HUES64 (cell line): Measurements from ENCODE around the gene ARHGAP6. TPM values are rescaled to one million over a fixed set of nuclear protein-coding genes. Genes with fewer than 3 reads are reported as not detected.

Experiments used
- H3K27ac ChIP-seq: 2 replicates; pipeline ENCODE4 v1.7.0; 2013; ENCODE audit warnings: low read depth, low read length, inconsistent platforms
- H3K27me3 ChIP-seq: 2 replicates; pipeline ENCODE4 v1.6.1; 2013; ENCODE audit warnings: mild to moderate bottlenecking, low read length; ENCODE audit not compliant: insufficient read depth
- H3K36me3 ChIP-seq: 2 replicates; pipeline ENCODE4 v1.6.1; 2013; ENCODE audit warnings: mild to moderate bottlenecking, low read length; ENCODE audit not compliant: insufficient read depth
- H3K4me1 ChIP-seq: 2 replicates; pipeline ENCODE4 v1.6.1; 2013; ENCODE audit warnings: mild to moderate bottlenecking, low read length, moderate library complexity; ENCODE audit not compliant: insufficient read depth
- H3K4me3 ChIP-seq: 2 replicates; pipeline ENCODE4 v1.5.1; 2013; ENCODE audit warnings: mild to moderate bottlenecking, low read length, moderate library complexity
- H3K9ac ChIP-seq: 2 replicates; pipeline ENCODE4 v1.6.1; 2013; ENCODE audit warnings: mild to moderate bottlenecking, low read depth, low read length
- H3K9me3 ChIP-seq: 2 replicates; pipeline ENCODE4 v1.6.1; 2013; ENCODE audit warnings: low read depth, low read length; ENCODE audit not compliant: insufficient read depth
- WGBS: fragments of 150-250, 120-280 bp; methylation state at CpG from one replicate; pipeline ENCODE4 v1.1.7; 2013; ENCODE audit warnings: missing lambda C conversion rate; 5-methylcytosine and 5-hydroxymethylcytosine counted together
- polyA plus RNA-seq, 2 experiments: library from polyadenylated mRNA; stranded (reverse); fragments of 50-300 nt; gene quantifications; one replicate each; pipeline ENCODE4 v1.2.3, GENCODE V29; 2013

Gene ARHGAP6, protein sequence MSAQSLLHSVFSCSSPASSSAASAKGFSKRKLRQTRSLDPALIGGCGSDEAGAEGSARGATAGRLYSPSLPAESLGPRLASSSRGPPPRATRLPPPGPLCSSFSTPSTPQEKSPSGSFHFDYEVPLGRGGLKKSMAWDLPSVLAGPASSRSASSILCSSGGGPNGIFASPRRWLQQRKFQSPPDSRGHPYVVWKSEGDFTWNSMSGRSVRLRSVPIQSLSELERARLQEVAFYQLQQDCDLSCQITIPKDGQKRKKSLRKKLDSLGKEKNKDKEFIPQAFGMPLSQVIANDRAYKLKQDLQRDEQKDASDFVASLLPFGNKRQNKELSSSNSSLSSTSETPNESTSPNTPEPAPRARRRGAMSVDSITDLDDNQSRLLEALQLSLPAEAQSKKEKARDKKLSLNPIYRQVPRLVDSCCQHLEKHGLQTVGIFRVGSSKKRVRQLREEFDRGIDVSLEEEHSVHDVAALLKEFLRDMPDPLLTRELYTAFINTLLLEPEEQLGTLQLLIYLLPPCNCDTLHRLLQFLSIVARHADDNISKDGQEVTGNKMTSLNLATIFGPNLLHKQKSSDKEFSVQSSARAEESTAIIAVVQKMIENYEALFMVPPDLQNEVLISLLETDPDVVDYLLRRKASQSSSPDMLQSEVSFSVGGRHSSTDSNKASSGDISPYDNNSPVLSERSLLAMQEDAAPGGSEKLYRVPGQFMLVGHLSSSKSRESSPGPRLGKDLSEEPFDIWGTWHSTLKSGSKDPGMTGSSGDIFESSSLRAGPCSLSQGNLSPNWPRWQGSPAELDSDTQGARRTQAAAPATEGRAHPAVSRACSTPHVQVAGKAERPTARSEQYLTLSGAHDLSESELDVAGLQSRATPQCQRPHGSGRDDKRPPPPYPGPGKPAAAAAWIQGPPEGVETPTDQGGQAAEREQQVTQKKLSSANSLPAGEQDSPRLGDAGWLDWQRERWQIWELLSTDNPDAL (N-terminal part only)
- polyA plus RNA-seq (2013, experiment 1 of 2) = 0.75 TPM
- 1.2 TPM for polyA plus RNA-seq (2013, experiment 2 of 2)

DNA sequence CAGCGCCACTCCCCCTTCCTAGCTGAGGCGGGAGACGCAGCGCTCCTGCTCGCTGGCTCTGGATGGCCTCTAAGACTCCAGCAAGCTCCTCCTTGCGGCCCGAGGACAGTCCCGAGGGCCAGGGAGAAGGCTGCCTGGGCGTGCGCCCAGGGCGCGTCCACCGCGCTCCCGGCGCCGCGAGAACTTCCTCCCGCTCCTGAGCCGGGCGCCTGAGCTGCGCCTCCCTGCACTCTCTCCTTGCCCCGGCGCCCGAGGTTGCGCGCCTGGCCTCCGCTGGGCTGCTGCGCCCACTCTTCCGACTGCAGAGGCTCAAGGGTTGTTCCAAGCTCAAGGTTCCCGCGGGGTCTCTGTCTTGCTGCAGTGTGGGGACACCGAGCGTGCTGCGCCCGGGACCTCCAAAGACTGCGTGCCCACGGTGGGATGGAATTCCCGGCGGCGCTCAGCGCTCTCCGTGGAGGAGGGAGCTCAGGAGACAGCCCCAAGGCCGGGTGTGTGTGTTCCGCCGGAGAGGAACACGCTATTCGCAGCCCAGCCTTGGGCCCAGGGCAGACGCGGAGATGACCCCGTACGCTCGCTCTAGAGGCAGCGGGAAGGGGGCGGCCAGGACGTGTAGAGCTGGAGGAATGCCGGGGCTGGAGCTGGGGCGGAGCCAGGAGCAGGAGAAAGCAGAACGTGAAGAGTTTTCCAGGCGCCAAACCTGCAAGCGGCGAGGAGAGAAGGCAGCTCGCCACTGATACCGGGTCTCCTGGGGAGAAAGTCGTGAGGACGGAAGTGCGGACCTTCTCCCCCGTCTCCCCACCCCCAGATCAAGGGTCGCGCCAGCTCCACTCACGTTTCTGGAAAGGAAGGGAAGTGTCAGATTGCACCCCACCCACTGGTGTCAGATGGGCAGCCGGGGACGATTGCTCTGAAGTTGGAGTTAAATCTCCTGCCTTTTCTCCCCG is at the start of gene ARHGAP6:
Gene ARHGAP6 (minus strand): TSS at position 753 of the 944 bp plus-strand sequence. CDS start 1,092 bp downstream, outside the sequence.
- Histone ChIP-seq H3K9ac (no peak within 1 kb of the TSS), H3K4me1 (no peaks in the 10 kb centered on the region), H3K9me3 (no peaks in the 10 kb centered on the region), H3K4me3 (peak within 1 kb of the TSS; percentile 63), H3K27me3 (peaks cover 93% of the 10 kb centered on the region), H3K36me3 (no peaks in the 10 kb centered on the region), H3K27ac (no peak within 1 kb of the TSS)
- WGBS = under 1% methylated on average over 64 of the region's 74 CpGs

DNA sequence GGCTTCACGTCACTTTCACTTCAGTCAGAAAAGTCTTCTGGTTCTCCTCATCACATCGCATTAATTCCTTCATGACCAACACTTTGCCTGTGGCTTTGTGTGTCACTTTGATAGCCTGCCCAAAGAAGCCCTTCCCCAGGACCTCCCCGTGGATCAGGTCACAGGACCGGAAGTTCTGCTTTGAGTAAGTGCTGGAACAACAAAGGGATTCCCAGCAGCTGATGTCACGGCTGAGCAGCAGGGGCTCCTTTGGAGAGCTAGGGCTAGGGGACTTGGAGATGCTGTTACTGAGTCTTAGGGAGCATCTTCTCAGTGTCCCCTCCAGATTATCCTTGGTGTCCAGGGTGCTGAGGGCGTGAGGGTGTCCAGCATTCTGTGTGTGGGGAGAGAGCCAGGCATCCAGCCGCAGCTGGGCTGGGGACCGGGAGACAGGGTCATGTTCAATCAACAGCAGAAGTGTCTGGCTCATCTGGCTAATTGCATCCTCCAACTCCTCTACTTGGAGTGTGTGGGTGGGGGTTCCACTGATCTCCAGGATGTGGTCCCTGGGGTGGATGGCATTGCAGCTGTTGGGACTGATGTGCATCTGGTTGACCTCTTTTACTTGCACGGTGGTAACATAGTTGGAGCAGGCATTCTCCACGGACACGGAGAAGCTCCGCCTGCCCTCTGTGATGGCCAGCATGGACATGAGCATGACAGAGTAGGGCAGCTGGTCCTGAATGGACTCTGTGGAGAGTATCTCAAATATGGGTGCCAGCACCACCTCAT is 39.2 kb upstream of the ARHGAP6 start:
- H3K4me3 ChIP-seq = no peak overlapping the region
- no peaks in the 10 kb centered on the region for H3K9me3 ChIP-seq
- H3K4me1 ChIP-seq = no peaks in the 10 kb centered on the region
- H3K27me3 ChIP-seq = no peaks in the 10 kb centered on the region
- H3K36me3 ChIP-seq = no peaks in the 10 kb centered on the region
- 79% methylated on average over 12 of the region's 12 CpGs for WGBS
- H3K9ac ChIP-seq = no peak overlapping the region
- no peak overlapping the region for H3K27ac ChIP-seq

GRCh38 chrX:11703855-11704254 is 38.1 kb upstream of the ARHGAP6 start:
- no peak overlapping the region for H3K4me3 ChIP-seq
- no peaks in the 10 kb centered on the region for H3K9me3 ChIP-seq
- no peaks in the 10 kb centered on the region for H3K27me3 ChIP-seq
- no peak overlapping the region for H3K9ac ChIP-seq
- H3K36me3 ChIP-seq = no peaks in the 10 kb centered on the region
- WGBS = 92% methylated on average over 10 of the region's 10 CpGs
- H3K27ac ChIP-seq = no peak overlapping the region
- H3K4me1 ChIP-seq = no peaks in the 10 kb centered on the region

GRCh38 chrX:11702965-11703631 is 37.4 kb upstream of the ARHGAP6 start:
- Histone ChIP-seq H3K4me1 (no peaks in the 10 kb centered on the region), H3K9me3 (no peaks in the 10 kb centered on the region), H3K27me3 (no peaks in the 10 kb centered on the region), H3K9ac (no peak overlapping the region), H3K4me3 (no peak overlapping the region), H3K27ac (no peak overlapping the region), H3K36me3 (no peaks in the 10 kb centered on the region)
- WGBS = 95% methylated on average over 6 of the region's 6 CpGs

DNA sequence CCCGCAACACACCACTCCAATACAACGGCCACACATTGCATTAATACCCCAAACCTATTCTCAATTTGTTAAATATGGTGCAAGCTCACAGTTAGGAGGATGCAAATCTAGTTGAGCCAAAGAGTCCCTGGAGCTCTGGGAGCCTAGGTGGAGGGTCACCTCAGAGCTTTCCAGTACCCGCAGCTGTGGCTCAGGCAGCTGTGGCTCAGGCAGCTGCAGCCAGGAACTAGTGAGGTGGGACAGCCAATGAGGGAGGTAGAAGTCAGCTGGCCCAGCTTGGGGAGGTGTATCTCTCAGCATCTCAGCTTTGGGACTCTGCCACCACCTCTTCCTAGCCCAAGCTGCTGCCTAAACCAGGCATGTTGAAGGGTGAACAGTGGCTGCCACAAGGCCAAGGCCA is 36.7 kb upstream of the ARHGAP6 start:
- Histone ChIP-seq H3K9me3 (no peaks in the 10 kb centered on the region), H3K9ac (no peak overlapping the region), H3K4me3 (no peak overlapping the region), H3K27ac (no peak overlapping the region), H3K4me1 (no peaks in the 10 kb centered on the region), H3K36me3 (no peaks in the 10 kb centered on the region), H3K27me3 (no peaks in the 10 kb centered on the region)
- WGBS = 100% methylated on average over 2 of the region's 3 CpGs

DNA sequence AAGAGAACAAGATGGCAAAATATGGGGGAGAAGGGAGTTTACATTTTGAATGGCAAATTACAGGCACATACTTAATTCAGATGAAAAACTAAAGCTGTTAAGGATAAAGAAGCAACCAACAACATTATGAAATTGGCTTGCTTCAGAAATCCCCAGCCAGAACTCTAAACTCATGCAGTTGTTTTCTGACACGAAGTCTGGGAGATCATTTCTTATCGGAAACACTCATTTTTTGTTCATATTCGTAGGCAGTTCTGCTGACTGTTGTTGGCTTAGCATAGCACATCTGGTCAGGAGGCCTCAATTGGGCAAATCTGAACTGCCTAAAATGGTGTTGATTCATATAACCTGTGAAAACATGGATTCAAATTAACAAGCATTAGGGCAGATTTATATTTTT is 33.0 kb upstream of the ARHGAP6 start:
- Histone ChIP-seq H3K27ac (no peak overlapping the region), H3K36me3 (no peaks in the 10 kb centered on the region), H3K9ac (no peak overlapping the region), H3K27me3 (no peaks in the 10 kb centered on the region), H3K4me3 (no peak overlapping the region), H3K9me3 (no peaks in the 10 kb centered on the region), H3K4me1 (no peaks in the 10 kb centered on the region)
- 98% methylated on average over 3 of the region's 3 CpGs for WGBS

- Histone ChIP-seq H3K9ac (no peak overlapping the region), H3K9me3 (no peaks in the 10 kb centered on the region), H3K36me3 (no peaks in the 10 kb centered on the region), H3K27ac (no peak overlapping the region), H3K4me3 (no peak overlapping the region), H3K27me3 (no peaks in the 10 kb centered on the region), H3K4me1 (no peaks in the 10 kb centered on the region)
- 100% methylated on average over 2 of the region's 2 CpGs for WGBS
These were observed 22.5 kb upstream of the ARHGAP6 start for GRCh38 chrX:11688201-11688600.

GRCh38 chrX:11687157-11687556 is 21.4 kb upstream of the ARHGAP6 start:
- no peaks in the 10 kb centered on the region for H3K27me3 ChIP-seq
- no peaks in the 10 kb centered on the region for H3K4me1 ChIP-seq
- no peak overlapping the region for H3K9ac ChIP-seq
- H3K9me3 ChIP-seq = no peaks in the 10 kb centered on the region
- no peak overlapping the region for H3K27ac ChIP-seq
- WGBS = 82% methylated on average over 2 of the region's 2 CpGs
- H3K4me3 ChIP-seq = no peak overlapping the region
- H3K36me3 ChIP-seq = no peaks in the 10 kb centered on the region

GRCh38 chrX:11683057-11683456 is 17.3 kb upstream of the ARHGAP6 start:
- no peak overlapping the region for H3K27ac ChIP-seq
- 100% methylated on average over 2 of the region's 3 CpGs for WGBS

More at GRCh38 chrX:11683057-11683456, 17.3 kb upstream of the ARHGAP6 start:
- H3K4me1 ChIP-seq = no peaks in the 10 kb centered on the region
- no peak overlapping the region for H3K4me3 ChIP-seq
- no peaks in the 10 kb centered on the region for H3K27me3 ChIP-seq
- no peak overlapping the region for H3K9ac ChIP-seq
- no peaks in the 10 kb centered on the region for H3K9me3 ChIP-seq
- no peaks in the 10 kb centered on the region for H3K36me3 ChIP-seq
